ENCODE measurements around the gene PPP1R27. TPM values are rescaled to one million over a fixed set of nuclear protein-coding genes. Genes with fewer than 3 reads are reported as not detected.
"Not testable (repeated sequence)": the region's sequence is repeated elsewhere in the genome, so short reads cannot be mapped to it uniquely, and the experiment has no call there.

PPP1R27 gene
- total RNA-seq, 1 donor: not detected

DNA sequence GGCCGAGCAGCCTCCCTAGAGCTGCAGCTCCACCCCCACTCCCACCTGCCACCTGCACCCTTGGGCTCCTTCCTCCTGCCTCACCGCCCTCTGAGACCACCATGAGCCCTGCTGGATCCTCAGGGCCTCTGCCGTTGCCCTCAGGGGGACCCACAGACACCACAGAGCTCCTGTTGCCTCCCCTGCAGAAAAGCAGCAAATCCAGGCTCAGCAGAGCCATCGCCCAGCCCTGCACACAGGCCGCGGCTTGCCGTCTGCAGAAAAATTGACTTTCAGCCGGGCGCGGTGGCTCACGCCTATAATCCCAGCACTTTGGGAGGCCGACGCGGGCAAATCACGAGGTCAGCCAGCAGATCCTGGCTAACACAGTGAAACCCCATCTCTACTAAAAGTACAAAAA is 7.0 kb upstream of the PPP1R27 start:
- H3K4me3 ChIP-seq (ENCODE audit: low read depth, low read length): no peak overlapping the region
- TF ChIP-seq, protein P1, sequence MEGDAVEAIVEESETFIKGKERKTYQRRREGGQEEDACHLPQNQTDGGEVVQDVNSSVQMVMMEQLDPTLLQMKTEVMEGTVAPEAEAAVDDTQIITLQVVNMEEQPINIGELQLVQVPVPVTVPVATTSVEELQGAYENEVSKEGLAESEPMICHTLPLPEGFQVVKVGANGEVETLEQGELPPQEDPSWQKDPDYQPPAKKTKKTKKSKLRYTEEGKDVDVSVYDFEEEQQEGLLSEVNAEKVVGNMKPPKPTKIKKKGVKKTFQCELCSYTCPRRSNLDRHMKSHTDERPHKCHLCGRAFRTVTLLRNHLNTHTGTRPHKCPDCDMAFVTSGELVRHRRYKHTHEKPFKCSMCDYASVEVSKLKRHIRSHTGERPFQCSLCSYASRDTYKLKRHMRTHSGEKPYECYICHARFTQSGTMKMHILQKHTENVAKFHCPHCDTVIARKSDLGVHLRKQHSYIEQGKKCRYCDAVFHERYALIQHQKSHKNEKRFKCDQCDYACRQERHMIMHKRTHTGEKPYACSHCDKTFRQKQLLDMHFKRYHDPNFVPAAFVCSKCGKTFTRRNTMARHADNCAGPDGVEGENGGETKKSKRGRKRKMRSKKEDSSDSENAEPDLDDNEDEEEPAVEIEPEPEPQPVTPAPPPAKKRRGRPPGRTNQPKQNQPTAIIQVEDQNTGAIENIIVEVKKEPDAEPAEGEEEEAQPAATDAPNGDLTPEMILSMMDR (IDR thresholded peaks at IDR 0.05; ENCODE audit: insufficient read depth, low read length): no peak
- no peak for DNase-seq (ENCODE audit: low read depth)

DNA sequence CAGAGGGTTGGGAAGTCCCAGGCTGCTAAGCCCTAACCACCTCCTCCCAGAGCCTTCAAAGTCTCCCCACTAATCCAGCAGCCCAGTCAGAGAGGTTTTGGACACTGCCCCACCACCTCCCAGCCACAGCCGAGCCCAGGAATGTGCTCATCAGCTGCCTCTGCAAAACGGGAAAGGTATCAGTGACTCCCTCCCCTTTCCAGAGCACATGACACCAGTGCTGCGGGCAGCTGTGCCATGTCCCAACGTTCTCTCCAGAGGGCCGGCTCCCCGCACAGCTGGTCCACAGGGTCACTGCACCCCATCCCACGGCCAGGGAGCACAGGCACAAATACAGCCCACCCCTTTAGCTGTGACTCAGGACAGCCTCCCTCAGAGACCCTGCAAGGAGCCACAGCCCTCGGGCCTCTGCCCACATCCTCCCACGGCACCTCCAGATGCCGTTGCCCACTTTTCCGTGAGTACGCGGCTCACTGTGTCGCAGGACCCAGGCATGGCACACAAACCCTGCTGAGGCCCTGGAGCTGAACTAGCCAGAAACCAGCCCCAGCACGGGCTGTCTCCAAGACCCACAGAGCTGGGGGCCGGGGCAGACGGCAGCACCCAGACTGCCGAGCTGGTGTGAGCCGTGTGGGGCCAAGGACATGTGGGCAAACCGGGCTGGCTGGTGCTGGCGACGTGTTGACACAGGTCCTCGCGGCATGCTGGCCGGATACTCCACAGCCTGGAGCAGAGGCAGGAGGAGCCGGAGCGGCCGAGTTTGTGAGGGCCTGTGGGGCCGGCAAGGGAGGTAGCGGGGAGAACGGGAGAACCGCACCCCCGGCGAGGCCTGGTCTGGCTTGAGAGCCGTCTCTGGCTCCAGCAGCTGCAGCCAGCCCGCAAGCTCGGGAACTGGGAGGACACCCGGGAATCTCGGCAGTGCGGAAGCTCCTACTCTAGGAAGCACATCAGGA is 6.3 kb upstream of the PPP1R27 start:
- no peak for DNase-seq (ENCODE audit: low read depth)
- TF ChIP-seq, protein P1 (IDR thresholded peaks at IDR 0.05; ENCODE audit: insufficient read depth, low read length): no peak
- no peak overlapping the region for H3K4me3 ChIP-seq (ENCODE audit: low read depth, low read length)

DNA sequence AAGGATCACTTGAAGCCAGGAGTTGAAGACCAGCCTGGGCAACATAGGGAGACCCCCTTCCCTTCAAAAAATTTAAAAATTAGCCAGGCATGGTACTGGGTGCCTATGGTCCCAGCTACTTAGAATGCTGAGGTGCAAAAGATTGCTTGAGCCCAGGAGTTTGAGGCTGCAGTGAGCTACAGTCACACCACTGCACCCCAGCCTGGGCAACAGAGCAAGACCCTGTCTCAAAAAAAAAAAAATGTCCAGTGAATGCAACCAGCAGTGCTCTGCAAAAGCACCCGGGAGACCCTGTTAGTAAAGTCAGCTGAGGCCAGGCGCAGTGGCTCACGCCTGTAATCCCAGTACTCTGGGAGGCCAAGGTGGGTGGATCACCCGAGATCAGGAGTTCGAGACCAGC is 5.2 kb upstream of the PPP1R27 start:
- H3K4me3 ChIP-seq (ENCODE audit: low read depth, low read length); DNase-seq (ENCODE audit: low read depth): not testable (repeated sequence)

DNA sequence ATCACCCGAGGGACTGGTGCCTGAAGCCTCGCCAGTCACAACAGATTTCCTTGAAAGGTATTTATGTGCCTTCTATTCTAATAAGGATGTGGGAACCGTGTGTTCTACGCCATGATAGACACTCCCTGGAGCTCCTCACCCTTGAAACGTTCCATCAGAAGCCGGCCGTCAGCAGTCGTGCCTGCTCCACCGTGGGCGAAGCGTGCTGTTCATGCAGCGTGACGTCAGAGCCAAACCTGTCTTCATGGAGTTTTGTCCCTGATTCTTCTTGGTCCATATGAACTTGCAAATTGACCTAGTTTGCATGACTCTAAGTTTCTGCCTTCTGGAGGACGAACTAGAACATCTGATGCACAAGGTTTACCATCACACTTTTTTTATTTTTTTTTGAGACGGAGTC is 4.5 kb upstream of the PPP1R27 start:
- H3K4me3 ChIP-seq (ENCODE audit: low read depth, low read length): no peak overlapping the region
- no peak for DNase-seq (ENCODE audit: low read depth)
- TF ChIP-seq, protein P1 (IDR thresholded peaks at IDR 0.05; ENCODE audit: insufficient read depth, low read length): no peak

DNA sequence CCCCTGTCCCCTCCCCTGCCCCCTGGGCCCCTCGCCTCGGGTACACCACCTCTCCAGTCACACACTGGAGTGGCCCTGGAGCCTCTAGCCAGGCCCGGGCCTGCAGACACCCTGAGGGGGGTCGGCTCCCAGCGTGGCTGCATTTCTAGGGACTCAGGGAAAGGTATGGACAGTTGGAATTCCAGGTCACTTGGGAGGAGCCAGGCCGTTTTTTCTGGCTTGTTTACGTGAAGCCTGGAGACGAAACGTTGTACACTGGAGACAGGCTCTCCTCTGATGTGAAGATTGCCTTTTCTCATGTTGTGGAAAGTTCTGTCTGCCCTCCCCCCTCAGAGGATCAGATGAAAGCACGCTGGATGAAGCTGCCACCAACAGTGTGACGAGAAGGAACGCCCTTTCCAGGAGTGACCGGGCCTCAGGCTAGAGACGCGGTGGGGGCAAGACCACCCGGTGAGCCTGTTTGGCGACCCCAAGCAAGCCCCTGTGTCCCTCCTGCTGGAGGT is 4.0 kb upstream of the PPP1R27 start:
- TF ChIP-seq, protein P1 (IDR thresholded peaks at IDR 0.05; ENCODE audit: insufficient read depth, low read length): no peak
- no peak for DNase-seq (ENCODE audit: low read depth)
- no peak overlapping the region for H3K4me3 ChIP-seq (ENCODE audit: low read depth, low read length)

DNA sequence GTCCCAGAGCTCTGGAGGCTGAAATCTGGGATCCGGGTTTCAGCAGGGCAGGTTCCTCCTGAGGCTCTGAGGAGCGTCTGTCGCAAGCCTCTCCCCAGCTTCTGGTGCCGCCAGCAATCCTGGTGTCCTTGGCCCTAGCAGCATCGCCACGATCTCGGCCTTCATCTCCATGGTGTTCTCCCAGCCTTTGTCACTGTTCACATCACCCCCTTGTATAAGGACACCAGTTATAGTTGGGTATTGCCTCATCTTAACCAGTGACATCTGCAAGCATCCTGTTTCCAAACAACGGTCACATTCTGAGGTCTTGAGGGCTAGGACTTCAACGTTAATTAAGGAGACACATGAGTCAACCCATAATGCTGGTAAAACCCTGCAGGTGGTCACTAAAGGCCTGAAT is 2.8 kb upstream of the PPP1R27 start:
- TF ChIP-seq, protein P1 (IDR thresholded peaks at IDR 0.05; ENCODE audit: insufficient read depth, low read length): no peak
- no peak overlapping the region for H3K4me3 ChIP-seq (ENCODE audit: low read depth, low read length)
- DNase-seq (ENCODE audit: low read depth): no peak

DNA sequence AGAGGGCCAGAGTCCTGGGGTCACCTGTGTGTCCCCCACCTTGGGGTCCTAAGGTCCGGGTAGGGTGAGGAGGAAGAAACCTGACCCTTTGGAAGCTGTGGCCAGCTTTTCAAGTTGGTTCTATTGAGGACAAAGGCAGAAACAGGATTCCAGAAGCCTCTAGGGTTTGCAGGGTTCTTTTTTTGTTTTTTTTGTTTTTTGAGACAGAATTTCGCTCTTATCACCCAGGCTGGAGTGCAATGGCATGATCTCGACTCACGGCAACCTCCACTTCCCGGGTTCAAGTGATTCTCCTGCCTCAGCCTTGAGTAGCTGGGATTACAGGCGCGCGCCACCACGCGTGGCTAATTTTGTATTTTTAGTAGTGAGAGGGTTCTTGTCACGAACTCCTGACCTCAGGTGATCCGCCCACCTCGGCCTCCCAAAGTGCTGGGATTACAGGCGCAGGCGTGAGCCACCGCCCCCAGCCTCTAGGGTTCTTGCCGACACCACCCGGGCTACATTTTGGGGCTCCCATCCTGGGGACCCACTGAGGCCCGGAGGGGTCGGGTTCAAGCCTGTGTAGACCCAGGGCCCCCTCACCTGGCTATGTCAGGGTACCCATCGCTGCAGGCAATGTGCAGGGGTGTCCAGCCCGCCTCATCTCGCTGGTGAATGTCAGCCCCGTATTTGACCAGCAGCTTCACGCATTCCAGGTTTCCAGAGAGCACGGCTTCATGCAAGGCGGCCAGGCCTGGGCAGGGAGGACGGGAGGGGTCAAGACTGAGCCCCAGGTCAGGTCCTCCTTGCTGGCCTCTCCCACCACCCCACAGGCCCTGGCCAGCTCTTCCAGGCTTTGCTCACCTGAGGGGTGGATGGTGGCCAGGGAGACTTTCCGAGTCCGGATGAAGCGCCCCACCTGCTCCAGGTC is 674 bp downstream of the PPP1R27 start:
- TF ChIP-seq, protein P1 (IDR thresholded peaks at IDR 0.05; ENCODE audit: insufficient read depth, low read length): no peak
- no peak for DNase-seq (ENCODE audit: low read depth)
- peak overlapping the region; percentile 80 for H3K4me3 ChIP-seq (ENCODE audit: low read depth, low read length)

All from fibroblast of the aortic adventitia (primary cell).